NCI-H1105 treated with DMSO at 0.1 percent for 48 hours (cell line): ENCODE data around the gene SPTA1.

Source experiments
- DNase-seq: peaks from one replicate; lab custom pipeline; 2025; lab: John Stamatoyannopoulos, UW

SPTA1 gene

DNA sequence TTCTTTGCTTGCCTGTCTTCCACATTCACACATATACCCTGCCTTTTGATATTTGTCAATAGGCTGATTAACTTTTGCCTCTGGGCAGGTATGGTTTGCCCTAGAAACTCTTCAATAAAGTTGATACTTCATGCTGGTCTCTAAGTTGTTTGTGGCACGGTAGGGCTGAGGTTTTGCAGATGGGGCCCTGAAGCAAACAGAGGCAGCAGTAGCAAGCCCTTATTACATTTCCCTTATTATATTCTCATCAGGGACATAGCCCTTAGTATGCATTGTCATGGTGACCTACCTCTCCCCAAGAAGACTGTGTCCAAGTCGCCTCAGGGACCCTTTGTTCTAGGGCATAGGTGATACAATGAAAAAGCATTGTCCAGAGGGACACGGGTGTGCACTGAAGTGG is 116.0 kb downstream of the SPTA1 start, which contains the start of gene OR6P1:
Gene OR6P1, minus strand, starts transcription at position 101 of the 400 bp plus-strand sequence. CDS start 6,976 bp downstream, outside the sequence.
- no peak for DNase-seq

DNA sequence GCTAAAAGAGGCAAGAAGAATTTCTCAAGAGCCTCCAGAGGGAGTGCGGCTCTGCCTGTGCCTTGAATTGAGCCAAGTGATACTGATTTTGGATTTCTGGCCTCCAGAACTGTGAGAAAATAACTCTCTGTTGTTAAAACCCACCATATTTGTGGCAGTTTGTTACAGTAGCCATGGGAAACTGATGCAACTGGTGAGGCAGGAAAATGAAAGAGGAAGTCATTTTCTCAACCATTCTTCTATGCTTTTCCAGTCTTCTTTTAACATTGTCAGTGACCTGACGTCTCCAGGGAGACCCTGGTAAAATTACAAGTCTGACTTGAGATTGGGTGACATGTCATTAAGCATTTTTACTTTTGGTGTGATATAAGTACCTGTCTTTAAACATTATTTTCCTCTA is 121.9 kb downstream of the SPTA1 start:
- DNase-seq, result no peak

GRCh38 chr1:158563853-158564252 is 122.7 kb downstream of the SPTA1 start:
- DNase-seq, result no peak
